K562 (cell line): ENCODE data around the gene DYNLT4. TPM values are rescaled to one million over a fixed set of nuclear protein-coding genes. Genes with fewer than 3 reads are reported as not detected.
"Not testable (repeated sequence)": the region's sequence is repeated elsewhere in the genome, so short reads cannot be mapped to it uniquely, and the experiment has no call there.

Experiments used
- ATAC-seq: fragments of 200-7000 bp; cut with Tn5 transposase; 3 replicates; pipeline ENCODE4 v1.9.1; 2020; ENCODE audit warnings: moderate library complexity
- BruUV-seq: library from RNA; stranded (reverse); fragments of 400-500 nt; replicated peaks from 2 replicates; lab custom pipeline; 2021; lab: Mats Ljungman, UMichigan
- CTCF ChIA-PET: fragments of 300-600 bp; formaldehyde crosslinking; extraction: SDS; loops from one replicate; lab custom pipeline; 2021; ENCODE audit warnings: low intra/inter-chr PET ratio; lab: Yijun Ruan, JAX
- POLR2A ChIA-PET: fragments of 300-600, 350-650 bp; sonication (Branson Sonifier 250); formaldehyde crosslinking; extraction: SDS; loops from one replicate; lab custom pipeline; 2021; ENCODE audit warnings: antibody characterized with exemption, inconsistent platforms; lab: Yijun Ruan, JAX
- DNase-seq, 4 experiments: peaks; one replicate each; pipeline versions ENCODE4 v3.0.0 to v3.0.0-alpha.2; 2011 to 2018; ENCODE audit warnings: low spot score in 3 of 4, mixed read lengths in 3 of 4; ENCODE audit errors: extremely low read depth in 1 of 4
- FAIRE-seq: peaks from 2 replicates; lab custom pipeline; 2011; peaks lifted over from hg19 to GRCh38; lab: Jason Lieb, UNC
- H2AFZ ChIP-seq: 2 replicates; pipeline ENCODE4 v1.6.0; 2011; ENCODE audit warnings: low read depth, low read length, control low read depth, inconsistent platforms
- H3K27ac ChIP-seq: fragments of 200-600 bp; 3 replicates; pipeline ENCODE4 v1.8.0; 2011; ENCODE audit warnings: low read depth, mild to moderate bottlenecking, control low read depth, inconsistent platforms, low read length, moderate library complexity, mixed read lengths; ENCODE audit errors: extremely low read depth
- H3K27me3 ChIP-seq, 2 experiments: fragments of 300-600 bp in 1 of 2; 2 replicates in 1 of 2; 3 replicates in 1 of 2; pipeline versions ENCODE4 v1.6.0 to v1.8.0; 2011; ENCODE audit warnings: inconsistent platforms in 2 of 2, low read length in 2 of 2, mild to moderate bottlenecking in 1 of 2, mixed read lengths in 1 of 2, moderate library complexity in 1 of 2; ENCODE audit not compliant: control insufficient read depth in 2 of 2, insufficient read depth in 2 of 2
- H3K36me3 ChIP-seq: fragments of 300-600 bp; 3 replicates; pipeline ENCODE4 v1.8.0; 2011; ENCODE audit warnings: mild to moderate bottlenecking, low read length, inconsistent platforms; ENCODE audit not compliant: control insufficient read depth, insufficient read depth
- H3K4me1 ChIP-seq, 2 experiments: fragments of 200-600 bp in 1 of 2; replicated peaks in 1 of 2; 2 replicates in 1 of 2; 3 replicates in 1 of 2; pipeline versions ENCODE4 v1.5.1 to v1.8.0; 2011; ENCODE audit warnings: inconsistent platforms in 2 of 2, low read length in 2 of 2, mild to moderate bottlenecking in 1 of 2, mixed read lengths in 1 of 2, moderate library complexity in 1 of 2; ENCODE audit not compliant: control insufficient read depth in 2 of 2, insufficient read depth in 2 of 2
- H3K4me2 ChIP-seq: 2 replicates; pipeline ENCODE4 v1.6.1; 2011; ENCODE audit warnings: low read length, control low read depth, inconsistent platforms, mixed read lengths; ENCODE audit not compliant: insufficient read depth
- H3K4me3 ChIP-seq: fragments of 200-600 bp; sonication (generic), shearing (Covaris generic); 2 replicates; pipeline ENCODE4 v1.5.1; 2016; ENCODE audit warnings: control low read depth, inconsistent platforms
- H3K79me2 ChIP-seq: fragments of 200-600 bp; 3 replicates; pipeline ENCODE4 v1.8.0; 2011; ENCODE audit warnings: low read length, inconsistent platforms; ENCODE audit not compliant: control insufficient read depth, insufficient read depth
- H3K9ac ChIP-seq, 2 experiments: 2 replicates each; pipeline versions ENCODE4 v1.6.0 to v1.6.1; 2011; ENCODE audit warnings: low read depth in 2 of 2, low read length in 2 of 2, control low read depth in 1 of 2, inconsistent platforms in 1 of 2, mild to moderate bottlenecking in 1 of 2, mixed read lengths in 1 of 2; ENCODE audit not compliant: insufficient read depth in 1 of 2
- H3K9me1 ChIP-seq: one replicate; pipeline ENCODE4 v1.6.0; 2011; ENCODE audit warnings: inconsistent platforms, mild to moderate bottlenecking, low read length, moderate library complexity; ENCODE audit not compliant: control insufficient read depth, insufficient read depth
- H3K9me3 ChIP-seq: replicated peaks from 2 replicates; pipeline ENCODE4 v1.5.1; 2011; ENCODE audit warnings: low read depth, low read length, inconsistent platforms; ENCODE audit not compliant: control insufficient read depth, insufficient read depth
- H4K20me1 ChIP-seq: replicated peaks from 2 replicates; pipeline ENCODE4 v1.6.1; 2011; ENCODE audit warnings: low read length, inconsistent platforms, mixed read lengths; ENCODE audit not compliant: control insufficient read depth, insufficient read depth
- C11orf30 ChIP-seq: fragments of 450-650 bp; IDR thresholded peaks from 2 replicates; pipeline ENCODE4 v1.6.1; 2016; ENCODE audit warnings: low read depth, mild to moderate bottlenecking
- CUX1 ChIP-seq: fragments of 200-800 bp; sonication (Bioruptor generic); IDR thresholded peaks from 2 replicates; pipeline ENCODE4 v1.6.1; 2016; ENCODE audit warnings: missing genetic modification characterization, missing compliant biosample characterization
- KAT7 ChIP-seq: sonication (generic); formaldehyde crosslinking; IDR thresholded peaks from 2 replicates; pipeline ENCODE4 v1.8.0; 2022; ENCODE audit warnings: missing genetic modification reagents, mild to moderate bottlenecking, borderline replicate concordance
- MAFG ChIP-seq: fragments of 450-650 bp; conservative IDR thresholded peaks from 2 replicates; pipeline ENCODE4 v1.6.1; 2016; ENCODE audit warnings: missing genetic modification characterization, missing compliant biosample characterization
- MTF1 ChIP-seq: fragments of 250-450 bp; sonication (Bioruptor Pico); IDR thresholded peaks from 2 replicates; pipeline ENCODE4 v1.9.0; 2021; ENCODE audit warnings: moderate library complexity, mild to moderate bottlenecking, inconsistent platforms, borderline replicate concordance
- SP1 ChIP-seq: sonication (generic); formaldehyde crosslinking; IDR thresholded peaks from 2 replicates; pipeline ENCODE4 v1.8.1; 2022; ENCODE audit warnings: mild to moderate bottlenecking, missing genetic modification reagents
- ZNF274 ChIP-seq: IDR thresholded peaks from 2 replicates; pipeline ENCODE4 v1.6.1; 2011; ENCODE audit warnings: low read depth, mild to moderate bottlenecking, low read length, moderate library complexity, borderline replicate concordance
- ZNF316 ChIP-seq: fragments of 450-650 bp; IDR thresholded peaks from 2 replicates; pipeline ENCODE4 v1.6.1; 2016
- WGBS: fragments of 100-300 bp; shearing (Covaris generic); methylation state at CpG from one replicate; pipeline ENCODE4 v1.1.6; 2016; ENCODE audit warnings: low coverage, mixed read lengths; ENCODE audit not compliant: insufficient coverage; ENCODE audit errors: missing lambda C conversion rate; 5-methylcytosine and 5-hydroxymethylcytosine counted together
- in situ Hi-C: fragments of 300-500 bp; cut with MboI; formaldehyde crosslinking; loops from 4 replicates; pipeline ENCODE4 v1.15.0; 2018; ENCODE audit warnings: inconsistent platforms, mixed read lengths
- intact Hi-C: fragments of 100-400 bp; cut with micrococcal nuclease; formaldehyde crosslinking; loops from 2 replicates; pipeline ENCODE4 v1.14.2; 2022
- polyA plus RNA-seq, 8 experiments: library from polyadenylated mRNA; depleted of rRNA in 4 of 8; stranded (reverse) in 5 of 8; unstranded in 3 of 8; fragments of >200 nt; fragmentation: Nextera tagmentation in 2 of 8; fragmentation: Illumina TruSeq in 1 of 8; extraction: Ambion mirVana in 2 of 8; extraction: Trizol in 1 of 8; gene quantifications; 2 replicates each; pipeline versions ENCODE4 v1.2.1 to v1.2.3, GENCODE V29; 2011 to 2014; ENCODE audit warnings: inconsistent platforms in 1 of 8, missing spikeins in 1 of 8
- total RNA-seq, 7 experiments: library from RNA; depleted of rRNA in 6 of 7; stranded (reverse); fragments of >200 nt in 6 of 7; fragmentation: Illumina TruSeq in 2 of 7; extraction: Trizol in 2 of 7; gene quantifications; 2 replicates each; pipeline versions ENCODE4 v1.2.1 to v1.2.3, GENCODE V29; 2011 to 2021; ENCODE audit warnings: low replicate concordance in 1 of 7

Gene DYNLT4
- total and polyA plus RNA-seq, 9 of the 15 experiments (the other 6 are each of a cell fraction or from before 2014, with no cell fraction given), result 0.29 to 0.73 TPM; not detected in 7

DNA sequence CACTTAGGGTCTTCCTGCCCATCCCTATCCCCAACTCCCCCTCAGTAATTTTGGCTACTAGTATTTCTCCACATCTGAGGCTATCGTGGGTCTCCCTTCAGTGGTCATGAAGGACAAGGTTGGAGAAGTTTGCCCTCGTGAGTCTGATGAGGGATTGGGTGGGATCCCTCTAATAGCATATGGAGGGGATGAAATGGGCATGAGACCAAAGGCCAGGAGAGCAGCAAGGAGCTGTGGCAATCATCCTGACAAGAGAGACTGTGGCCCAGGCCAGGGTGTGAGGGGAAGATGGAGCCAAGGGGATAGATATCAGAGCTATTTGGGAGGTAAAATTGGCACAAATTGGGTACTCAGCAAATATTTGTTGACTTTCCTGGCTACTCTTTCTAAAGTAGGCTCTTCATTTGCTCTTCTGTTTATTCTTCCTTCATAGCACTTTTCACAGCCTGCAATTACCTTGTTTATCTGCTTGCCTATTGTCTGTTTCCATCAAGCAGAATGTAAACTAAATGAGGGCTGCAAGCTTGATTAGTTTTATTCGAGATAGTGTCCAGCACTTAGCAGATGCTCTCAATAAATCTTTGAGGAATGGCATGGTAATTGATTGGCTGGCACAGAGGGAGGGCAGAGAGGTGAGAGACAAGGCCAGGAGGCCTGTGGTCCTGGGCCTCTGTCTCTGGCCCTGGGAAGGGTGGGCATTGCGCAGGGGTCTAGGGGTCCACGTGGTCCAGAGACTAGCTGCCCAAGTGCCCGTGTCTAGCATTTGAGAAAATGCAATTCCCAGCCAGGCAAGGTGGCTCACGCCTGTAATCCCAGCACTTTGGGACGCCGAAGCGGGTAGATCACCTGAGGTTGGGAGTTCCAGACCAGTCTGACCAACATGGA lies 8.4 kb downstream of the DYNLT4 start:
- Histone ChIP-seq H3K27me3 (no peaks in the 10 kb centered on the region; a peak in 1 of 5 replicates), H4K20me1 (no peaks in the 10 kb centered on the region), H3K27ac (0 out of 3 replicates have a peak overlapping the region, but pooled peaks have one; percentile 32), H2AFZ (peak overlapping the region; percentile 72), H3K9me1 (peaks cover 5% of the 10 kb centered on the region), H3K36me3 (peaks cover 20% of the 10 kb centered on the region), H3K4me2 (no peak overlapping the region; the same call in 1 of the 2 replicates), H3K79me2 (peaks cover 20% of the 10 kb centered on the region), H3K4me1 (peaks cover 23 to 51% of the 10 kb centered on the region in 2 experiments), H3K9me3 (no peaks in the 10 kb centered on the region), H3K9ac (peak overlapping the region; percentile 31 to 88; a peak in 3 of 4 replicates), H3K4me3 (no peak overlapping the region)
- in situ Hi-C loops, result loop anchor here (10.0 kb wide), 1 partner anchor 506 kb away; no protein-coding TSS in a partner anchor
- 75% methylated on average over 10 of the region's 10 CpGs for WGBS
- ChIA-PET POLR2A (interaction anchor here (0.9 to 16.9 kb wide), 9 partner anchors 9 to 770 kb away, joined by 3 to 594 read pairs (median 5); partner anchors contain the start of genes BTBD19 and UROD), CTCF (no interaction called here)
- intact Hi-C loops, result no loop called here
- DNase-seq (no peak), FAIRE-seq (peak; percentile 72), ATAC-seq (no peak)
- no TSS peak for BruUV-seq
- TF ChIP-seq SP1 (CRISPR knock-in tag), result 0 out of 2 replicates have a peak, but pooled peaks have one; percentile 16
- TF ChIP-seq MTF1 (CRISPR knock-in tag), result no peak
- no peak for TF ChIP-seq ZNF274
- TF ChIP-seq ZNF316, result peak; percentile 85
- peak; percentile 67 for TF ChIP-seq C11orf30
- TF ChIP-seq KAT7 (CRISPR knock-in tag), result 0 out of 2 replicates have a peak, but pooled peaks have one; percentile 3
- 0 out of 2 replicates have a peak, but pooled peaks have one; percentile 27 for TF ChIP-seq CUX1
- TF ChIP-seq MAFG (tag), result peak; percentile 21

DNA sequence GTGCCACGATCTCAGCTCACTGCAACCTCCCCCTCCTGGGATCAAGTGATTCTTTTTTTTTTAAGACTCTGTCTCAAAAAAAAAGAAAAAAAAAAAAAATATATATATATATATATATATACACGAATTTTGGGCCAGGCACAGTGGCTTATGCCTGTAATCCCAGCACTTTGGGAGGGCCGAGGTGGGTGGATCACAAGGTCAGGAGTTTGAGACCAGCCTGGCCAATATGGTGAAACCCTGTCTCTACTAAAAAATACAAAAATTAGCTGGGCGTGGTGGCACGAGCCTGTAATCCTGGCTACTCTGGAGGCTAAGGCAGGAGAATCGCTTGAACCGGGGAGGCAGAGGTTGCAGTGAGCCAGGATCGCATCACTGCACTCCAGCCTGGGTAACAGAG lies 9.3 kb downstream of the DYNLT4 start:
- FAIRE-seq, CTCF ChIA-PET, H4K20me1 ChIP-seq, H3K27me3 ChIP-seq, H3K4me2 ChIP-seq, H3K9me1 ChIP-seq, ATAC-seq, DNase-seq, H3K9ac ChIP-seq, H3K4me3 ChIP-seq, H3K27ac ChIP-seq, H3K9me3 ChIP-seq, BruUV-seq, intact Hi-C loops: not testable (repeated sequence)
- H2AFZ ChIP-seq, result peak overlapping the region; percentile 72
- POLR2A ChIA-PET, result interaction anchor here (1.1 to 16.9 kb wide), 5 partner anchors 10 to 214 kb away, joined by 5 to 594 read pairs (median 8); partner anchors contain the start of genes BTBD19 and UROD
- H3K4me1 ChIP-seq, result peaks cover 31 to 47% of the 10 kb centered on the region in 2 experiments
- peaks cover 12% of the 10 kb centered on the region for H3K36me3 ChIP-seq
- peaks cover 20% of the 10 kb centered on the region for H3K79me2 ChIP-seq
- WGBS, result 75% methylated on average over 7 of the region's 8 CpGs
- in situ Hi-C loops, result loop anchor here (10.0 kb wide), 1 partner anchor 507 kb away; no protein-coding TSS in a partner anchor
